Vagina (tissue), 2 donors: Measurements from ENCODE around the gene APC.

Experiments
- POLR2A ChIP-seq, 2 donors: fragments of 450-650 bp; IDR thresholded peaks; one replicate each; pipeline ENCODE4 v1.6.1; 2017; ENCODE audit warnings: antibody characterized with exemption in 2 of 2, mild to moderate bottlenecking in 2 of 2, moderate library complexity in 2 of 2
- POLR2AphosphoS5 ChIP-seq, 2 donors: sonication (generic); formaldehyde crosslinking; IDR thresholded peaks; one replicate each; pipeline ENCODE4 v1.9.0; 2017; ENCODE audit warnings: antibody characterized with exemption in 2 of 2, mild to moderate bottlenecking in 2 of 2, low read depth in 1 of 2; ENCODE audit not compliant: insufficient read depth in 1 of 2
- TF ChIP-seq, protein P1 (sequence below), 3 experiments: fragments of 450-650 bp in 2 of 3; fragments of 200-600 bp in 1 of 3; sonication (generic) in 1 of 3; IDR thresholded peaks; one replicate each; pipeline ENCODE4 v1.5.1; 2017 to 2019; ENCODE audit warnings: antibody characterized with exemption in 3 of 3, mild to moderate bottlenecking in 2 of 3, moderate library complexity in 2 of 3

DNA sequence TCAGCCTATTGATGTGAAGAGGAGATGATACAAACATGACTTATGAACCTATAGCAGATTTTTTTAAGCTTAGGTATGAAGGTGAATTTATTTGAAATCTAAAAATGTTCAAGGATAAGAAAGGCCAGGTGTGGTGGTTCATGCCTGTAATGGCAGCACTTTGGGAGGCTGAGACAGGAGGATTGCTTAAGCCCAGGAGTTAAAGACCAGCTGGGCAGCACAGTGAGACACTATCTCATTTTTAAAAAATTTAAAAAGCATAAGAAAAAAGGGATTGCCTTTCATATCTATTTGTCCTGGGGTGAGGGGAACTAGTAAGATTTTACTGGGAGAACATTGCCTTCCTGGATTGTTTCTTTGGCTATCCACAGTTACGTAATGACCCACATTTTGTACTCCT lies 82.6 kb downstream of the APC start:
- TF ChIP-seq, protein P1, sequence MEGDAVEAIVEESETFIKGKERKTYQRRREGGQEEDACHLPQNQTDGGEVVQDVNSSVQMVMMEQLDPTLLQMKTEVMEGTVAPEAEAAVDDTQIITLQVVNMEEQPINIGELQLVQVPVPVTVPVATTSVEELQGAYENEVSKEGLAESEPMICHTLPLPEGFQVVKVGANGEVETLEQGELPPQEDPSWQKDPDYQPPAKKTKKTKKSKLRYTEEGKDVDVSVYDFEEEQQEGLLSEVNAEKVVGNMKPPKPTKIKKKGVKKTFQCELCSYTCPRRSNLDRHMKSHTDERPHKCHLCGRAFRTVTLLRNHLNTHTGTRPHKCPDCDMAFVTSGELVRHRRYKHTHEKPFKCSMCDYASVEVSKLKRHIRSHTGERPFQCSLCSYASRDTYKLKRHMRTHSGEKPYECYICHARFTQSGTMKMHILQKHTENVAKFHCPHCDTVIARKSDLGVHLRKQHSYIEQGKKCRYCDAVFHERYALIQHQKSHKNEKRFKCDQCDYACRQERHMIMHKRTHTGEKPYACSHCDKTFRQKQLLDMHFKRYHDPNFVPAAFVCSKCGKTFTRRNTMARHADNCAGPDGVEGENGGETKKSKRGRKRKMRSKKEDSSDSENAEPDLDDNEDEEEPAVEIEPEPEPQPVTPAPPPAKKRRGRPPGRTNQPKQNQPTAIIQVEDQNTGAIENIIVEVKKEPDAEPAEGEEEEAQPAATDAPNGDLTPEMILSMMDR (IDR thresholded peaks at IDR 0.05) = no peak
- no peak for TF ChIP-seq POLR2A (IDR thresholded peaks at IDR 0.05)
- TF ChIP-seq POLR2AphosphoS5 (IDR thresholded peaks at IDR 0.05; ENCODE audit: insufficient read depth in 1 of 2, low read depth in 1 of 2) = no peak
